Fibroblast of villous mesenchyme (primary cell): ENCODE results near the gene CCR9. TPM values are rescaled to one million over a fixed set of nuclear protein-coding genes. Genes with fewer than 3 reads are reported as not detected.
A peak's percentile ranks its signal among the peaks of the same experiment; 100 is the strongest.

Experiments used
- DNase-seq: peaks from one replicate; pipeline ENCODE4 v3.0.0-alpha.2; 2010; ENCODE audit warnings: low read depth
- H3K4me3 ChIP-seq: 2 replicates; pipeline ENCODE4 v1.5.1; 2011; ENCODE audit warnings: low read depth, mild to moderate bottlenecking, low read length
- CTCF ChIP-seq: IDR thresholded peaks from 2 replicates; pipeline ENCODE4 v1.5.1; 2012; ENCODE audit warnings: low read depth, mild to moderate bottlenecking, low read length; ENCODE audit not compliant: insufficient read depth
- total RNA-seq: library from RNA; depleted of rRNA; stranded (reverse); fragments of >200 nt; gene quantifications from 2 replicates; pipeline ENCODE4 v1.2.3, GENCODE V29; 2012

The CCR9 gene
- total RNA-seq, 1 donor: not detected

DNA sequence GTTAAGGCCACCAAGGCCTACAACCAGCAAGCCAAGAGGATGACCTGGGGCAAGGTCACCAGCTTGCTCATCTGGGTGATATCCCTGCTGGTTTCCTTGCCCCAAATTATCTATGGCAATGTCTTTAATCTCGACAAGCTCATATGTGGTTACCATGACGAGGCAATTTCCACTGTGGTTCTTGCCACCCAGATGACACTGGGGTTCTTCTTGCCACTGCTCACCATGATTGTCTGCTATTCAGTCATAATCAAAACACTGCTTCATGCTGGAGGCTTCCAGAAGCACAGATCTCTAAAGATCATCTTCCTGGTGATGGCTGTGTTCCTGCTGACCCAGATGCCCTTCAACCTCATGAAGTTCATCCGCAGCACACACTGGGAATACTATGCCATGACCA is 60.5 kb downstream of the CCR9 start:
- no peak for TF ChIP-seq CTCF
- H3K4me3 ChIP-seq: no peak overlapping the region
- DNase-seq: no peak

- H3K4me3 ChIP-seq: no peak overlapping the region
- peak; percentile 68 for DNase-seq
- no peak for TF ChIP-seq CTCF
Observed at GRCh38 chr3:45947361-45947760, 61.0 kb downstream of the CCR9 start.

DNA sequence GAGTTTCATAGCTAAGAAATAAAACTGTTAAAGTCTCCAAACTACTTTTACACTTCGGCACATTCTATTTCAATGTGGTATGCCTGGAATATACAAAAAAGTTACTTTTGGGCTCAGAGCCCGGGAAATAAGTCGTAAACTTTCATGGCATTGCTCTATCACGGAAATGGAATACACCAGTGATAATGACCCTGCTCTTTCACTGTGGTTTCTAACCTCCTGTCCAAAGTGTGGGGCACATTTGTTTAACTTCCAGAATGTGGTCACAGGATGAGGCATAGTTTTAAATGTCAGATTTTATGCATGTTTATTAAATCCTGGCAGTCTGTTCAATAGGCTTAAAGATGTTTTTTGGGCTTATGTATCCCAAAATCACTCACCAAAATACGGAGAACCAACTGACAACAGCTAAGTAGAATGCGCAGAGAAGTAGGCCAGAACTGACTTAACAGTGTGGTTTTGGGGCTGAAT is 62.0 kb downstream of the CCR9 start:
- H3K4me3 ChIP-seq: no peak overlapping the region
- DNase-seq: peak; percentile 98
- no peak for TF ChIP-seq CTCF

DNA sequence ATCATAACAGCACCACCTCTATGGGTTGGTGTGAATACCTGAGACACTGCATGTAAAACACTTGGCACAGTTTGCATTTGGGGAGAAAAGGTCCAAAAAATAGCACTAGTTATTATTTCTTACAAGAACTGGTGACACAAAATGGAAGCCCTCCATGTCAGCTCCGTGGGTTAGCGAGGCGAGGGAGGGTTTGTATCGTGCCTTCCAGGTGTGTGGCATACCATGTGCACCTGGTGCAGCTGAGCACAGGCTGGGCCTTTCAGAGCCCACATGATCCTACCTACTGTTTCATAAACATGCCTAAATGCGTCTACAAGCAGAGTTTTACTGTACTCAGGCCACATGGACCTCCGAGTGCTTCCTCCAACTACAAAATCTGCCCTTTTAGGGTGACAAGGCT is 62.5 kb downstream of the CCR9 start:
- no peak for TF ChIP-seq CTCF
- DNase-seq: no peak
- H3K4me3 ChIP-seq: no peak overlapping the region

DNA sequence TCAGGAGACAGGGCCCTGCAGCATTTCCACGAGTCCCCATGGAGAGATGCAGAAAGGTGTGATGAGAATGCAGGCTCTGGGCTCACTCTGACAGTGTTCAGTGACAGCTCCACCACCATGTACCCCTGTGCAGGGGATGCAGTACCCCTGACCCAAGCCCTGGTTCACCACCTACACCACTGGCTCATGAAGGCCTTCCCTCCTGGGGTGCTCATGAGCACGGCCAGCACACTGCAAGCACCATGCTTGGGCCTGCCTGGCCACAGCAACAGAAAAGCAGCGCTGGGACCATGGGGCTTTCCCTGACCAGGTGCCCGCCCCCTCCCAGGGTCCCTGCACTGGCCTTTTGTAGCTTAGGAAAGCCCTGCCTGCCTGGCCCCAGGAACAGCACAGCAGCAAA is 63.1 kb downstream of the CCR9 start:
- DNase-seq: no peak
- no peak for TF ChIP-seq CTCF
- no peak overlapping the region for H3K4me3 ChIP-seq

DNA sequence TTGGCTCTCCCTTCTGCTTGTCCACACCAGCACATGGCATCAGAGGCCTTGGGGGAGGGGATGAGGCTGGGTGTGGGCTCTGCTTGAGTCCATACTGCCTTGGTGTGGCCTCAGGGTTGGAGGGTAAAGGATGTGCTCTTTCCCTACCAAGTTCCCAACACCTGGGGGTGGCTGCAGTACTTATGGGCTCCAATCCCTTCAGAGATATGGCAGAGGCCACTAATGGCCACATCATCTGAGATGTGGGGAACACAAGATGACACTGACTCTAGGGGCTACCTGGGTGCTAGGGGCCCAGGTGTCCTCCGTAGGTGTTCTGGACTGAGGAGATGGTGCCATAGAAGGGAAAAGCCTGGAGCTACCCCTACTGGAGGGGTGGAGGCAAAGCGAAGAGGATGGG is 63.8 kb downstream of the CCR9 start:
- no peak for DNase-seq
- H3K4me3 ChIP-seq: no peak overlapping the region
- TF ChIP-seq CTCF: no peak
